GF-D8 (cell line): ENCODE data around the gene PLCB2.

ENCODE experiments used
- DNase-seq: peaks from one replicate; lab custom pipeline; 2025; lab: John Stamatoyannopoulos, UW

The PLCB2 gene

GRCh38 chr15:40249477-40250303 is 58.0 kb downstream of the PLCB2 start:
- no peak for DNase-seq

GRCh38 chr15:40248006-40248783 is 59.5 kb downstream of the PLCB2 start:
- no peak for DNase-seq

- no peak for DNase-seq
Measured at GRCh38 chr15:40247406-40247971, 60.2 kb downstream of the PLCB2 start.

GRCh38 chr15:40246496-40247280 is 61.0 kb downstream of the PLCB2 start:
- no peak for DNase-seq

GRCh38 chr15:40245666-40246450 is 61.9 kb downstream of the PLCB2 start:
- no peak for DNase-seq

GRCh38 chr15:40244961-40245523 is 62.7 kb downstream of the PLCB2 start:
- no peak for DNase-seq

GRCh38 chr15:40243126-40243810 is 64.5 kb downstream of the PLCB2 start:
- no peak for DNase-seq

- DNase-seq: no peak
Measured at GRCh38 chr15:40242601-40243000, 65.1 kb downstream of the PLCB2 start.

- no peak for DNase-seq
Measured at GRCh38 chr15:40242213-40242599, 65.5 kb downstream of the PLCB2 start.

- no peak for DNase-seq
Measured at GRCh38 chr15:40241269-40242212, 66.2 kb downstream of the PLCB2 start.

- no peak for DNase-seq
Measured at GRCh38 chr15:40240619-40241221, 67.0 kb downstream of the PLCB2 start.

GRCh38 chr15:40239693-40240618 is 67.8 kb downstream of the PLCB2 start:
- DNase-seq: no peak

- DNase-seq: no peak
Measured at GRCh38 chr15:40239404-40239692, 68.4 kb downstream of the PLCB2 start.

- no peak for DNase-seq
Measured at GRCh38 chr15:40238532-40239403, 69.0 kb downstream of the PLCB2 start, which contains the start of gene PAK6. Gene PAK6, plus strand, starts transcription at chr15:40239063. Its CDS starts 25,723 bp downstream, at chr15:40264786.
